ENCODE measurements around the gene BTBD6. TPM values are rescaled to one million over a fixed set of nuclear protein-coding genes. Genes with fewer than 3 reads are reported as not detected.

Gene BTBD6
- total RNA-seq, 1 donor from 2014 or later, result 50.6 TPM

- H3K27me3 ChIP-seq (ENCODE audit: control insufficient read depth in 3 of 3, insufficient read depth in 3 of 3, low read length in 3 of 3), result peaks cover 16 to 24% (median 23%) of the 10 kb centered on the region in 3 donors
- H3K36me3 ChIP-seq (ENCODE audit: control insufficient read depth in 3 of 3, insufficient read depth in 3 of 3, low read length in 3 of 3), result no peaks in the 10 kb centered on the region
- peak overlapping the region in 2 of 3 donors; percentile 45 to 58 for H3K4me3 ChIP-seq (ENCODE audit: low read length in 3 of 3)
- no peak overlapping the region for H3K27ac ChIP-seq (ENCODE audit: low read depth, low read length)
- peaks cover 27 to 68% (median 49%) of the 10 kb centered on the region in 3 donors for H3K4me1 ChIP-seq (ENCODE audit: control insufficient read depth in 3 of 3, insufficient read depth in 3 of 3, low read length in 3 of 3)
- H3K9me3 ChIP-seq (ENCODE audit: control insufficient read depth in 3 of 3, low read length in 3 of 3), result no peaks in the 10 kb centered on the region
- peak overlapping the region in 1 of 3 donors; percentile 60 for H3K9ac ChIP-seq (ENCODE audit: low read depth in 1 of 3, low read length in 3 of 3)
These were observed 44.0 kb upstream of the BTBD6 start for GRCh38 chr14:105204206-105204930.

- Histone ChIP-seq H3K9me3 (ENCODE audit: control insufficient read depth in 3 of 3, low read length in 3 of 3) (no peaks in the 10 kb centered on the region), H3K27me3 (ENCODE audit: control insufficient read depth in 3 of 3, insufficient read depth in 3 of 3, low read length in 3 of 3) (peaks cover 8 to 17% (median 15%) of the 10 kb centered on the region in 3 donors), H3K4me1 (ENCODE audit: control insufficient read depth in 3 of 3, insufficient read depth in 3 of 3, low read length in 3 of 3) (peaks cover 27 to 64% (median 43%) of the 10 kb centered on the region in 3 donors), H3K36me3 (ENCODE audit: control insufficient read depth in 3 of 3, insufficient read depth in 3 of 3, low read length in 3 of 3) (peaks cover 2 to 3% (median 3%) of the 10 kb centered on the region in 3 donors), H3K9ac (ENCODE audit: low read depth in 1 of 3, low read length in 3 of 3) (peak overlapping the region in 1 of 3 donors; percentile 40), H3K27ac (ENCODE audit: low read depth, low read length) (no peak overlapping the region), H3K4me3 (ENCODE audit: low read length in 3 of 3) (no peak overlapping the region)
These were observed 43.2 kb upstream of the BTBD6 start for GRCh38 chr14:105204931-105205672.

GRCh38 chr14:105205673-105206208 lies 42.6 kb upstream of the BTBD6 start:
- H3K27me3 ChIP-seq (ENCODE audit: control insufficient read depth in 3 of 3, insufficient read depth in 3 of 3, low read length in 3 of 3), result peaks cover 3 to 11% (median 9%) of the 10 kb centered on the region in 3 donors
- H3K4me3 ChIP-seq (ENCODE audit: low read length in 3 of 3), result no peak overlapping the region
- H3K27ac ChIP-seq (ENCODE audit: low read depth, low read length), result no peak overlapping the region
- H3K4me1 ChIP-seq (ENCODE audit: control insufficient read depth in 3 of 3, insufficient read depth in 3 of 3, low read length in 3 of 3), result peaks cover 27 to 61% (median 43%) of the 10 kb centered on the region in 3 donors
- H3K36me3 ChIP-seq (ENCODE audit: control insufficient read depth in 3 of 3, insufficient read depth in 3 of 3, low read length in 3 of 3), result peaks cover 5 to 7% (median 7%) of the 10 kb centered on the region in 3 donors
- no peak overlapping the region for H3K9ac ChIP-seq (ENCODE audit: low read depth in 1 of 3, low read length in 3 of 3)
- H3K9me3 ChIP-seq (ENCODE audit: control insufficient read depth in 3 of 3, low read length in 3 of 3), result no peaks in the 10 kb centered on the region

GRCh38 chr14:105206873-105207272 lies 41.5 kb upstream of the BTBD6 start:
- H3K9me3 ChIP-seq (ENCODE audit: control insufficient read depth in 3 of 3, low read length in 3 of 3), result no peaks in the 10 kb centered on the region
- peaks cover 8 to 12% (median 10%) of the 10 kb centered on the region in 3 donors for H3K36me3 ChIP-seq (ENCODE audit: control insufficient read depth in 3 of 3, insufficient read depth in 3 of 3, low read length in 3 of 3)
- no peak overlapping the region for H3K4me3 ChIP-seq (ENCODE audit: low read length in 3 of 3)
- no peak overlapping the region for H3K27ac ChIP-seq (ENCODE audit: low read depth, low read length)
- H3K27me3 ChIP-seq (ENCODE audit: control insufficient read depth in 3 of 3, insufficient read depth in 3 of 3, low read length in 3 of 3), result no peaks in the 10 kb centered on the region
- peaks cover 27 to 49% (median 39%) of the 10 kb centered on the region in 3 donors for H3K4me1 ChIP-seq (ENCODE audit: control insufficient read depth in 3 of 3, insufficient read depth in 3 of 3, low read length in 3 of 3)
- H3K9ac ChIP-seq (ENCODE audit: low read depth in 1 of 3, low read length in 3 of 3), result no peak overlapping the region

GRCh38 chr14:105207460-105207901 lies 40.9 kb upstream of the BTBD6 start:
- no peak overlapping the region for H3K27ac ChIP-seq (ENCODE audit: low read depth, low read length)
- H3K9ac ChIP-seq (ENCODE audit: low read depth in 1 of 3, low read length in 3 of 3), result no peak overlapping the region
- peaks cover 25 to 44% (median 33%) of the 10 kb centered on the region in 3 donors for H3K4me1 ChIP-seq (ENCODE audit: control insufficient read depth in 3 of 3, insufficient read depth in 3 of 3, low read length in 3 of 3)

GRCh38 chr14:105207996-105208737 lies 40.2 kb upstream of the BTBD6 start:
- Histone ChIP-seq H3K9ac (ENCODE audit: low read depth in 1 of 3, low read length in 3 of 3) (no peak overlapping the region), H3K4me1 (ENCODE audit: control insufficient read depth in 3 of 3, insufficient read depth in 3 of 3, low read length in 3 of 3) (peaks cover 22 to 38% (median 26%) of the 10 kb centered on the region in 3 donors), H3K36me3 (ENCODE audit: control insufficient read depth in 3 of 3, insufficient read depth in 3 of 3, low read length in 3 of 3) (peaks cover 12 to 15% (median 13%) of the 10 kb centered on the region in 3 donors), H3K27me3 (ENCODE audit: control insufficient read depth in 3 of 3, insufficient read depth in 3 of 3, low read length in 3 of 3) (no peaks in the 10 kb centered on the region), H3K27ac (ENCODE audit: low read depth, low read length) (no peak overlapping the region), H3K4me3 (ENCODE audit: low read length in 3 of 3) (no peak overlapping the region), H3K9me3 (ENCODE audit: control insufficient read depth in 3 of 3, low read length in 3 of 3) (no peaks in the 10 kb centered on the region)

More at GRCh38 chr14:105207460-105207901, 40.9 kb upstream of the BTBD6 start:
- no peaks in the 10 kb centered on the region for H3K27me3 ChIP-seq (ENCODE audit: control insufficient read depth in 3 of 3, insufficient read depth in 3 of 3, low read length in 3 of 3)
- no peaks in the 10 kb centered on the region for H3K9me3 ChIP-seq (ENCODE audit: control insufficient read depth in 3 of 3, low read length in 3 of 3)
- no peak overlapping the region for H3K4me3 ChIP-seq (ENCODE audit: low read length in 3 of 3)
- H3K36me3 ChIP-seq (ENCODE audit: control insufficient read depth in 3 of 3, insufficient read depth in 3 of 3, low read length in 3 of 3), result peaks cover 12 to 13% (median 13%) of the 10 kb centered on the region in 3 donors

GRCh38 chr14:105208738-105209075 lies 39.6 kb upstream of the BTBD6 start:
- Histone ChIP-seq H3K27me3 (ENCODE audit: control insufficient read depth in 3 of 3, insufficient read depth in 3 of 3, low read length in 3 of 3) (no peaks in the 10 kb centered on the region), H3K9ac (ENCODE audit: low read depth in 1 of 3, low read length in 3 of 3) (no peak overlapping the region), H3K27ac (ENCODE audit: low read depth, low read length) (no peak overlapping the region), H3K4me1 (ENCODE audit: control insufficient read depth in 3 of 3, insufficient read depth in 3 of 3, low read length in 3 of 3) (peaks cover 26 to 40% (median 29%) of the 10 kb centered on the region in 3 donors), H3K9me3 (ENCODE audit: control insufficient read depth in 3 of 3, low read length in 3 of 3) (no peaks in the 10 kb centered on the region), H3K4me3 (ENCODE audit: low read length in 3 of 3) (no peak overlapping the region), H3K36me3 (ENCODE audit: control insufficient read depth in 3 of 3, insufficient read depth in 3 of 3, low read length in 3 of 3) (peaks cover 12 to 15% (median 13%) of the 10 kb centered on the region in 3 donors)

- Histone ChIP-seq H3K4me1 (ENCODE audit: control insufficient read depth in 3 of 3, insufficient read depth in 3 of 3, low read length in 3 of 3) (peaks cover 26 to 40% (median 29%) of the 10 kb centered on the region in 3 donors), H3K27ac (ENCODE audit: low read depth, low read length) (no peak overlapping the region), H3K36me3 (ENCODE audit: control insufficient read depth in 3 of 3, insufficient read depth in 3 of 3, low read length in 3 of 3) (peaks cover 12 to 15% (median 13%) of the 10 kb centered on the region in 3 donors)
These were observed 39.2 kb upstream of the BTBD6 start for GRCh38 chr14:105209091-105209490.

GRCh38 chr14:105209646-105210045 lies 38.7 kb upstream of the BTBD6 start:
- no peaks in the 10 kb centered on the region for H3K27me3 ChIP-seq (ENCODE audit: control insufficient read depth in 3 of 3, insufficient read depth in 3 of 3, low read length in 3 of 3)
- no peak overlapping the region for H3K27ac ChIP-seq (ENCODE audit: low read depth, low read length)
- peaks cover 20 to 40% (median 24%) of the 10 kb centered on the region in 3 donors for H3K4me1 ChIP-seq (ENCODE audit: control insufficient read depth in 3 of 3, insufficient read depth in 3 of 3, low read length in 3 of 3)
- H3K36me3 ChIP-seq (ENCODE audit: control insufficient read depth in 3 of 3, insufficient read depth in 3 of 3, low read length in 3 of 3), result peaks cover 12 to 17% (median 13%) of the 10 kb centered on the region in 3 donors
- no peak overlapping the region for H3K4me3 ChIP-seq (ENCODE audit: low read length in 3 of 3)
- H3K9ac ChIP-seq (ENCODE audit: low read depth in 1 of 3, low read length in 3 of 3), result no peak overlapping the region
- no peaks in the 10 kb centered on the region for H3K9me3 ChIP-seq (ENCODE audit: control insufficient read depth in 3 of 3, low read length in 3 of 3)

More at GRCh38 chr14:105209091-105209490, 39.2 kb upstream of the BTBD6 start:
- Histone ChIP-seq H3K9me3 (ENCODE audit: control insufficient read depth in 3 of 3, low read length in 3 of 3) (no peaks in the 10 kb centered on the region), H3K27me3 (ENCODE audit: control insufficient read depth in 3 of 3, insufficient read depth in 3 of 3, low read length in 3 of 3) (no peaks in the 10 kb centered on the region), H3K4me3 (ENCODE audit: low read length in 3 of 3) (no peak overlapping the region), H3K9ac (ENCODE audit: low read depth in 1 of 3, low read length in 3 of 3) (no peak overlapping the region)
